HepG2 (cell line): ENCODE results near the gene HAP1. TPM values are rescaled to one million over a fixed set of nuclear protein-coding genes. Genes with fewer than 3 reads are reported as not detected.
A peak's percentile ranks its signal among the peaks of the same experiment; 100 is the strongest.

ENCODE experiments used
- ATAC-seq: fragments of 200-7000 bp; cut with Tn5 transposase; 3 replicates; pipeline ENCODE4 v1.9.1; 2020; ENCODE audit warnings: mild to moderate bottlenecking, moderate library complexity
- BruUV-seq: library from RNA; stranded (reverse); fragments of 400-500 nt; replicated peaks from 2 replicates; lab custom pipeline; 2021; lab: Mats Ljungman, UMichigan
- CTCF ChIA-PET: fragments of 300-600 bp; formaldehyde crosslinking; extraction: SDS; loops from one replicate; lab custom pipeline; 2021; ENCODE audit warnings: low total read pairs, inconsistent platforms, low intra/inter-chr PET ratio; lab: Yijun Ruan, JAX
- POLR2A ChIA-PET: fragments of 350-600 bp; sonication (Branson Sonifier 250); formaldehyde crosslinking; loops from one replicate; lab custom pipeline; 2020; ENCODE audit warnings: antibody characterized with exemption, inconsistent platforms; lab: Yijun Ruan, JAX
- DNase-seq: peaks from one replicate; pipeline ENCODE4 v3.0.0-alpha.2; 2015; ENCODE audit warnings: low spot score
- FAIRE-seq: peaks from 3 replicates; lab custom pipeline; 2011; peaks lifted over from hg19 to GRCh38; lab: Jason Lieb, UNC
- H2AFZ ChIP-seq: one replicate; pipeline ENCODE4 v1.6.1; 2011; ENCODE audit warnings: low read length, inconsistent platforms
- H3K27ac ChIP-seq: fragments of 300-600 bp; 3 replicates; pipeline ENCODE4 v1.8.0; 2011; ENCODE audit warnings: mixed run types, mild to moderate bottlenecking, mixed read lengths, low read length, inconsistent platforms; ENCODE audit not compliant: insufficient read depth; ENCODE audit errors: extremely low read length
- H3K27me3 ChIP-seq, 2 experiments: fragments of 200-600 bp in 1 of 2; 2 replicates in 1 of 2; 3 replicates in 1 of 2; pipeline versions ENCODE4 v1.6.0 to v1.8.0; 2011; ENCODE audit warnings: low read length in 2 of 2, mild to moderate bottlenecking in 2 of 2, moderate library complexity in 2 of 2, inconsistent platforms in 1 of 2; ENCODE audit not compliant: insufficient read depth in 2 of 2, control insufficient read depth in 1 of 2
- H3K36me3 ChIP-seq, 2 experiments: fragments of 200-600 bp in 1 of 2; replicated peaks in 1 of 2; 2 replicates in 1 of 2; 3 replicates in 1 of 2; pipeline versions ENCODE4 v1.5.1 to v1.8.0; 2011; ENCODE audit warnings: low read length in 2 of 2, inconsistent platforms in 1 of 2; ENCODE audit not compliant: insufficient read depth in 2 of 2, control insufficient read depth in 1 of 2
- H3K4me1 ChIP-seq: 2 replicates; pipeline ENCODE4 v1.5.1; 2012; ENCODE audit warnings: low read length, inconsistent platforms; ENCODE audit not compliant: insufficient read depth
- H3K4me2 ChIP-seq: 2 replicates; pipeline ENCODE4 v1.6.0; 2011; ENCODE audit warnings: low read depth, low read length, inconsistent platforms
- H3K4me3 ChIP-seq, 3 experiments: fragments of 200-600 bp in 1 of 3; sonication (generic), shearing (Covaris generic) in 1 of 3; replicated peaks in 1 of 3; 2 replicates each; pipeline ENCODE4 v1.5.1; 2011 to 2016; ENCODE audit warnings: low read length in 3 of 3, inconsistent platforms in 2 of 3, low read depth in 2 of 3, mild to moderate bottlenecking in 2 of 3, control low read depth in 1 of 3, mixed read lengths in 1 of 3; ENCODE audit not compliant: insufficient read depth in 1 of 3
- H3K79me2 ChIP-seq: one replicate; pipeline ENCODE4 v1.6.1; 2011; ENCODE audit warnings: low read length, inconsistent platforms; ENCODE audit not compliant: insufficient read depth
- H3K9ac ChIP-seq: 2 replicates; pipeline ENCODE4 v1.6.0; 2011; ENCODE audit warnings: mild to moderate bottlenecking, low read depth, low read length, inconsistent platforms; ENCODE audit not compliant: insufficient read depth
- H3K9me3 ChIP-seq: 2 replicates; pipeline ENCODE4 v1.5.1; 2012; ENCODE audit warnings: mild to moderate bottlenecking, low read length
- H4K20me1 ChIP-seq: 2 replicates; pipeline ENCODE4 v1.6.0; 2011; ENCODE audit warnings: inconsistent platforms, mild to moderate bottlenecking, low read length, moderate library complexity; ENCODE audit not compliant: insufficient read depth
- BORCS8-MEF2B ChIP-seq: sonication (generic); formaldehyde crosslinking; IDR thresholded peaks from 2 replicates; pipeline ENCODE4 v1.8.0; 2022; ENCODE audit warnings: mild to moderate bottlenecking, missing genetic modification reagents
- BRCA1 ChIP-seq: sonication (generic); formaldehyde crosslinking; IDR thresholded peaks from 2 replicates; pipeline ENCODE4 v1.4.0; 2020; ENCODE audit warnings: missing genetic modification reagents
- HDAC2 ChIP-seq: sonication (generic); formaldehyde crosslinking; IDR thresholded peaks from 2 replicates; pipeline ENCODE4 v1.4.0; 2020; ENCODE audit warnings: missing genetic modification reagents
- NR1H2 ChIP-seq: sonication (generic); formaldehyde crosslinking; IDR thresholded peaks from 2 replicates; pipeline ENCODE4 v1.8.1; 2022; ENCODE audit warnings: low read depth, missing genetic modification reagents, borderline replicate concordance
- ZBTB3 ChIP-seq: sonication (generic); formaldehyde crosslinking; IDR thresholded peaks from 2 replicates; pipeline ENCODE4 v1.4.0; 2020; ENCODE audit warnings: low read depth, mild to moderate bottlenecking, moderate library complexity, missing genetic modification reagents, borderline replicate concordance
- ZC3H13 ChIP-seq: sonication (generic); formaldehyde crosslinking; IDR thresholded peaks from 2 replicates; pipeline ENCODE4 v1.8.1; 2023; ENCODE audit warnings: mild to moderate bottlenecking, missing genetic modification reagents, moderate library complexity
- ZKSCAN1 ChIP-seq: fragments of 150-350 bp; IDR thresholded peaks from 2 replicates; pipeline ENCODE4 v1.6.1; 2014; ENCODE audit warnings: low read length
- WGBS: methylation state at CpG from one replicate; pipeline ENCODE4 v1.1.6; 2017; ENCODE audit warnings: low lambda C conversion rate; 5-methylcytosine and 5-hydroxymethylcytosine counted together
- in situ Hi-C: cut with HindIII; loops from 2 replicates; pipeline ENCODE4 v1.10.0; 2017; ENCODE audit warnings: low pct_unique_long_range_greater_than_20kb; ENCODE audit not compliant: extremely low pct_ligation_motif_present
- intact Hi-C: fragments of 100-400 bp; cut with micrococcal nuclease; formaldehyde crosslinking; loops from one replicate; pipeline ENCODE4 v1.10.0; 2022; ENCODE audit not compliant: unreplicated experiment
- polyA plus RNA-seq, 8 experiments: library from polyadenylated mRNA; depleted of rRNA in 3 of 8; stranded (reverse) in 7 of 8; unstranded in 1 of 8; fragments of >200 nt; fragmentation: Illumina TruSeq in 4 of 8; extraction: Trizol in 4 of 8; gene quantifications; 2 replicates each; pipeline versions ENCODE4 v1.2.1 to v1.2.3, GENCODE V29; 2011 to 2016; ENCODE audit warnings: low read depth in 4 of 8, missing spikeins in 1 of 8, mixed read lengths in 1 of 8; ENCODE audit not compliant: insufficient read depth in 1 of 8
- total RNA-seq, 5 experiments: library from RNA; depleted of rRNA; stranded (reverse); fragments of >200 nt; fragmentation: Illumina TruSeq; extraction: Trizol; gene quantifications; 2 replicates each; pipeline ENCODE4 v1.2.3, GENCODE V29; 2016; ENCODE audit warnings: low read depth in 1 of 5
- TF ChIP-seq, protein P1 (sequence below): sonication (generic); formaldehyde crosslinking; IDR thresholded peaks from 2 replicates; pipeline ENCODE4 v1.8.0; 2022; ENCODE audit warnings: missing genetic modification reagents, mild to moderate bottlenecking, borderline replicate concordance

The HAP1 gene
- total and polyA plus RNA-seq, 2 of the 13 experiments (the other 11 are each of a cell fraction or from before 2014, with no cell fraction given): 0.07 TPM

GRCh38 chr17:41767324-41768042, 33.0 kb upstream of the HAP1 start:
- Histone ChIP-seq H3K27me3 (no peaks in the 10 kb centered on the region), H3K9ac (no peak overlapping the region), H3K9me3 (no peaks in the 10 kb centered on the region), H3K79me2 (no peaks in the 10 kb centered on the region), H2AFZ (no peak overlapping the region), H3K4me1 (peaks cover 11% of the 10 kb centered on the region), H3K27ac (no peak overlapping the region), H4K20me1 (no peaks in the 10 kb centered on the region), H3K4me2 (no peak overlapping the region), H3K36me3 (peaks cover 35 to 73% of the 10 kb centered on the region in 2 experiments), H3K4me3 (no peak overlapping the region)
- ChIA-PET POLR2A (no interaction called here), CTCF (no interaction called here)
- FAIRE-seq: no peak
- BruUV-seq: no TSS peak
- DNase-seq: no peak
- TF ChIP-seq ZKSCAN1 (peak; percentile 97), BORCS8-MEF2B (0 out of 2 replicates have a peak, but pooled peaks have one; percentile 12), NR1H2 (CRISPR knock-in tag) (no peak)
- ATAC-seq: no peak
- intact Hi-C loops (no loop called here), in situ Hi-C loops (no loop called here)
- 97% methylated on average over 13 of the region's 18 CpGs for WGBS

GRCh38 chr17:41766135-41766534, 31.7 kb upstream of the HAP1 start:
- Histone ChIP-seq H3K9ac (no peak overlapping the region), H3K27me3 (no peaks in the 10 kb centered on the region), H3K36me3 (peaks cover 38 to 71% of the 10 kb centered on the region in 2 experiments), H3K79me2 (no peaks in the 10 kb centered on the region), H3K9me3 (no peaks in the 10 kb centered on the region), H3K4me3 (no peak overlapping the region), H3K4me2 (no peak overlapping the region), H3K27ac (no peak overlapping the region), H2AFZ (no peak overlapping the region), H4K20me1 (no peaks in the 10 kb centered on the region), H3K4me1 (no peaks in the 10 kb centered on the region)
- TF ChIP-seq ZBTB3: no peak
- TF ChIP-seq, protein P1, sequence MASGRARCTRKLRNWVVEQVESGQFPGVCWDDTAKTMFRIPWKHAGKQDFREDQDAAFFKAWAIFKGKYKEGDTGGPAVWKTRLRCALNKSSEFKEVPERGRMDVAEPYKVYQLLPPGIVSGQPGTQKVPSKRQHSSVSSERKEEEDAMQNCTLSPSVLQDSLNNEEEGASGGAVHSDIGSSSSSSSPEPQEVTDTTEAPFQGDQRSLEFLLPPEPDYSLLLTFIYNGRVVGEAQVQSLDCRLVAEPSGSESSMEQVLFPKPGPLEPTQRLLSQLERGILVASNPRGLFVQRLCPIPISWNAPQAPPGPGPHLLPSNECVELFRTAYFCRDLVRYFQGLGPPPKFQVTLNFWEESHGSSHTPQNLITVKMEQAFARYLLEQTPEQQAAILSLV (CRISPR knock-in tag): no peak
- no peak for TF ChIP-seq BRCA1
- TF ChIP-seq ZC3H13 (CRISPR knock-in tag): no peak
- no peak for TF ChIP-seq HDAC2 (CRISPR knock-in tag)
- ATAC-seq (no peak), FAIRE-seq (no peak), DNase-seq (no peak)
- ChIA-PET CTCF (no interaction called here), POLR2A (interaction anchor here (0.7 to 1.2 kb wide), 3 partner anchors 18 to 43 kb away, joined by 3 read pairs; partner anchors contain the start of gene JUP)
- in situ Hi-C loops (no loop called here), intact Hi-C loops (no loop called here)
- BruUV-seq: no TSS peak
